ENCODE measurements around the gene UBASH3B.
A peak's percentile ranks its signal among the peaks of the same experiment; 100 is the strongest.
"Not testable (repeated sequence)": the region's sequence is repeated elsewhere in the genome, so short reads cannot be mapped to it uniquely, and the experiment has no call there.

UBASH3B gene

GRCh38 chr11:122711362-122711761 lies 55.8 kb downstream of the UBASH3B start:
- no peak for DNase-seq

GRCh38 chr11:122711831-122712381 lies 56.4 kb downstream of the UBASH3B start:
- no peak for DNase-seq

GRCh38 chr11:122714004-122714403 lies 58.5 kb downstream of the UBASH3B start:
- DNase-seq: no peak

- no peak for DNase-seq
Measured at GRCh38 chr11:122714484-122714883, 59.0 kb downstream of the UBASH3B start.

DNA sequence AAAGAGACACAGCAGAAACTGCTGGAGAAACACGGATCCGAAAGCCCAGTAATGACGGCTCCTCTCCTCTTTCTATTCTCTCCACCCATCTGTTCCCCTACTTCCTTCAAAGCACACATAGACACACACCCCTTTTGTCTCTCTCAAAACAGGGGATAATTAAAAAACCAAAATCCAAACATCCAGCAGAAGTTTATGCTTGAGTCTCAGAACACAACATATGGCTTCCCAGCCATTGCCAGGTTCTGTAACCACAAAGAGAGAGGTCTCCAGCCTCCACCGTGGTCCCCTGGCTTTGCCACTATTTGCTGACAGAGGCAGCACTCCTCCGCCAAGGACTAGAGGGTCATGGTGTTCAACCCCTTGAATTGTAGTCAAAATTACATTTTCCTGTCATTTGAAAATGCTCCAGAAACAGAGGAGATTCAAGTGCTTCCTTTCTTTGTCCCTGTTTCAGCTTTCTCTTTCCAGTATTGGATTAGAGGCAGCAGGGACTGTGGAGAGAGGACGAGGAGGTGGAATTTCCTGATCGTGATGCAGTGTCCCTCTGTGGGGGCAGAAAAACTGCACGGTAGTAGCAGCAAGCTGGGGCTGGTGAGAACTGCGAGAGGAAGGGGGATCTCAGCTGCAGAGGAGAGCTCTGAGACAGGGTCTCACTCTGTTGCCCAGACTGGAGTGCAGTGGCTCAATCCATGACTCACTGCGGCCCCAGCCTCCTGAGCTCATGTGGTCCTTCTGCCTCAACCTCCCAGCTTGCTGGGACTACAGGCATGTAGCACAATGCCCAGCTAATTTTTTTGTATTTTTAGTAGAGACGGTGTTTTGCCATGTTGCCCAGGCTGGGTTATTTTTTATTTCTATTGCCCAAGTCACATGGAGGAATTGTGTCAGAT lies 60.3 kb downstream of the UBASH3B start:
- no peak for DNase-seq

GRCh38 chr11:122717264-122717867 lies 61.8 kb downstream of the UBASH3B start:
- DNase-seq: peak; percentile 18

GRCh38 chr11:122720107-122720881 lies 64.8 kb downstream of the UBASH3B start:
- no peak for DNase-seq

- no peak for DNase-seq
Measured at GRCh38 chr11:122721201-122721963, 65.9 kb downstream of the UBASH3B start.

- no peak for DNase-seq
Measured at GRCh38 chr11:122721964-122722266, 66.4 kb downstream of the UBASH3B start.

- no peak for DNase-seq
Measured at GRCh38 chr11:122723106-122723505, 67.6 kb downstream of the UBASH3B start.

DNA sequence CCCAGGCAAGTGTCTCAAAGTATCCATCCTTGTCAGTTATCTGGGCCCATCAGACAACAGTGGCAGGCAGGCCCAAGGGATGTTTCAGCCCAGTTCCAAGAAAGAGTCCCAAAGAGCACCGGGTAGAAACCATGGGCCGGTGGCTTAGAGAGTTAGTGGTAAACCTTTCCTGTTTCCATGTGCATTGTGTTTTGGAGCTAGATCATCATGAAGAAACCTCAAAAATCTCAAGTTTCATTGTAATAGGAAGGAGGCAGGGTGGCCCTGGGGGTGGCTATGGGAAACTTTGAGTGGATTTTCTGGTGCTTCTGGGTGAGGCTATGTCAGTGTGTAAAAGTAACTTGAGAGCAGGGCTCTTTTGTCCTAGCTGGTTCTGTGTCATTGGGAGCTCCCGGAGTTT lies 68.1 kb downstream of the UBASH3B start:
- DNase-seq: peak; percentile 45

DNA sequence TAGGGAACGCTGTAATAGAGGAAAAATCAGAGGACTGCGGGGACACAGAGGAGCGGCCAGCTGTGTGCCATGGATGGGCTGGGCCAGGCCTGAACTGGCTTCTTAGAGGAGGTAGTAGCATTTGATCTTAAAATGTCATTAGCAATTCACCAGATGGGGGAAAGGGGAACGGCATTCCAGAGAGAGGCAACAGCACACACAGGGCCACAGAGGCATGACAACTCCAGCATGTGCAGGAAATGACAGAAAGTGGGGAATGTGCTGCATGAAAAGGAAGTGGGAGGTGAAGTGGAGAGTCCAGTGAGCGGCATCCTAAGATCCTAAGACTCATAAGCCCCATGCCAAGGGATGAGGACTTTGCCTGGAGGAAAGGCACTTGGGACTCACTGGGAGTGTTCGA lies 69.0 kb downstream of the UBASH3B start:
- DNase-seq: no peak

DNA sequence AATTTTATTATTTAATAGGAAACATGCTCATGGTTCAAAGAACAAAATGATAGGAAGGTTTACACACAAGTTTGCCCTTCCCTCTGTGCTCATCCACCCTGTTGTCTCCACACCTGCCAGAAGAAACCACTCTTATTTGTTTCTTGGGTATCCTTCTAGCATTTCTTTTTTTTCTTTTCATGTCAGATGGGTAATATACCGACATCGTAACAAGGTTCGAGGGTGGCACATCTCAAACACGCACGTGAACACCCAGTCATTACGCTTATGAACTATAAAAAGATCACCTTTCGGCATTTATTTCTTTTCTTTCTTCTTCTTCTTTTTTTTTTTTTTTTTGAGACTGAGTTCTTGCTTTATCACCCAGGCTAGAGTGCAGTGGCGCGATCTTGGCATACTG lies 70.5 kb downstream of the UBASH3B start:
- DNase-seq: no peak

DNA sequence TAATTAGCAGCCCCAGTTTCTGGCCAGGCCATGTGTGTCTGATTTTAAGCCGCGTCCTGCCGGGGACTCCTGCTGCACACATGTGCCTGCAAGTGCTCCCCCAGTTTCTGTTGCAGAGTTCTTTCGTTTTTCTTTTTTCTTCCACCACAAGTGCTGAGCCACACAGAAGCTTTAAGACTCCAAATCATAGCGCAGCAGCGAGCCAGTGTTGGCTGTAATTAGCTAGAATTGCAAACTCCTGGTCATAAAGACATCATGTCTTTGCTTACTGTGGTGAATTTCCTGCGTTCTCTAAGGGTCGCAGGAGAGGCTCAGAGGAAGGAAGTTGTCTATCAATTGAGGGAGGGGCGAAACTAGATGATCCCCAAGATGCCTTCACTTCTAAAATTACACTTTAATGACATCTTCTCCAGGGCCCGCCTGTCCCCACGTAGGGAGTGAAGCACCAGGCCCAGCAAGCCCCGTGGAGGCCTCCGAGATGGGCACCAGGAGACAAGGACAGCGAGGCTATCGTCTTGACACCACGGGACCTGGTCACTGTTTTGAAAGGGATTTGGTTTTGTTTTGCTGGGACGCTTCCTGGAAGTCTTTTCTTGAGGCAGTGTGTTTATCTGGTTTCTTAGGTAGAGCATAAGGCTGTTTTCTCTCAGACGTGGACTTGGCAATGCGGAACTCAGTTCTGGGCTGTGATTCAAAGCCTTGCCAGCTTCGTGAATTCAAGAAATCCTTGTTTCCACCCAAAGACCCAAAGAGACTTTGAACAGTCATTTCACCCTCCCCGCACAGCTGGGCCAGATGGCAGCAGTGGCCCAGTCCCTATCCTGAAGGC lies 71.8 kb downstream of the UBASH3B start:
- peak; percentile 49 for DNase-seq

- DNase-seq: no peak
Measured at GRCh38 chr11:122728561-122728960, 73.0 kb downstream of the UBASH3B start.

DNA sequence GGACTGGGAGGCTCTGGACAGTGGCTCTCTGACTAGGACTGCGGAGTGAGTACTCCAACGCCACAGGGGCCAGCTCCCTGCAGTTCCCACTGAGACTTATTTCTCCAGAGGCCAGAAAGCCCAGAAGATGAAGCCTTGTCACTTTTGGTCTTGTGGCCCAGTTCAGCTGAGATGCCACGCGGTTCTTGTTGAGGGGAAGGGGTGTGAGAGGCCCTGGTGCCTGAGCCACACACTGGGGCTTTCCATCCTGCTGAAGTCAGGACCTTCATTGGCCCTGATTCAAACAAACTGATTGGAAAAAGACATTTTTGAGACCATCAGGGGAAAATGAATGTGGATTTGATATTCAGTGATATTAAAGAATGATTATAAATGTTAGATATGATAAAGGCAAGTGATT lies 73.6 kb downstream of the UBASH3B start:
- no peak for DNase-seq

DNA sequence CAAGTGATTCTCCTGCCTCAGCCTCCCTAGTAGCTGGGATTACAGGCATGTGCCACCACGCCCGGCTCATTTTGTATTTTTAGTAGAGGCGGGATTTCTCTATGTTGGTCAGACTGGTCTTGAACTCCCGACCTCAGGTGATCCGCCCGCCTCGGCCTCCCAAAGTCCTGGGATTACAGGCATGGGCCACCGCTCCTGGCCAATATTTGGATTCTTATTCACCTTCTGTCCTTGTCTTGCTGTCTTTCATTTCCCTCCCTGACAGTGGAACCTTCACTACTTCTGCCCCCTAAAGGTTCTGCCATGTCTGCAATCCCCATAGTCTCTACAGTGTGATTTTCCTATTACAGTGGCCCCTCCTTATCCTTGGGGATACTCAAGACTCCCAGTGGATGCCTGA lies 75.2 kb downstream of the UBASH3B start:
- not testable (repeated sequence) for DNase-seq

DNA sequence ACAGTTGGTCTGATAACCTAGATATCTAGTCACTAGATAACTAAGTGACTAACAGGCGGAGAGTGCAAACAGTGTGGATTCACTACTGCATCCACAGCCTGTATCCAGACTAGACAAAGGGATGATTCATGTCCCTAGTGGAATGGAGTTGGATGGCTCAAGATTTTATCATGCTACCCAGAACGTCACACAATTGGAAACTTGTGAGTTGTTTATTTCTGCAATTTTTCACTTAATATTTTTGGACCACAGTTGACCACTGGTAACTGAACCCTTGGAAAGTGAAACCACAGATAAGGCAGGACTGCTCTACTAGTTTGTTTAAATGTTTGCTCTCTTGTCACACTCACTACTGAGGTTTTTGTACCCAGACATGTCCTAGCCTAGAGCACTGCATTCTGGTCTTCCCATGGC lies 76.0 kb downstream of the UBASH3B start:
- DNase-seq: no peak

GRCh38 chr11:122732342-122733315 lies 77.1 kb downstream of the UBASH3B start:
- DNase-seq: no peak

DNA sequence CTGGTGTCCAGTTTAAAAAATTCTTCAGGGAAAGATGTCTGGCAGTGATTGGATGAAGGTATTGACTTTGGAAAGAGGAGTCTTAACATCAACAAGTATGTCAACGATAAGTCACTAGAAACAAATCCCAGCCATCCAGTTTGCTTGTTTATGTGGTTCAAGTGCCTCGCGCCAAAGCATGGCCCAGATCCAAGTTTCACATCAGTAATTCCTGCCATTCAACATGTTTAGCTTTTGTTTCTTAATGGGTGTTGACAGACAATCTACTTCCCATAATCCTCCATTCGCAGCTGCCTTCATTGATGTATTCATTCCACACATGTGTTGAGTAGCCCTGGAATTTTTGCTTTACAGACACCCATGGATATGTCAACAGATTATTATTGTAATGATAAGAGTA lies 77.8 kb downstream of the UBASH3B start:
- no peak for DNase-seq

All from stimulated activated CD4-positive, alpha-beta T cell treated with anti-CD3 and anti-CD28 coated beads, Interleukin-1b, Interleukin-23, amount 100 ng/mL, for 48 hours (primary cell).